Activated CD4-positive, alpha-beta T cell treated with anti-CD3 and anti-CD28 coated beads for 1 hour (primary cell): ENCODE measurements around the gene BMF.

Source experiments
- DNase-seq: peaks from one replicate; pipeline ENCODE4 v3.0.0-alpha.2; 2020

The BMF gene

GRCh38 chr15:40100947-40101905, 7.5 kb downstream of the BMF start:
- DNase-seq = no peak

DNA sequence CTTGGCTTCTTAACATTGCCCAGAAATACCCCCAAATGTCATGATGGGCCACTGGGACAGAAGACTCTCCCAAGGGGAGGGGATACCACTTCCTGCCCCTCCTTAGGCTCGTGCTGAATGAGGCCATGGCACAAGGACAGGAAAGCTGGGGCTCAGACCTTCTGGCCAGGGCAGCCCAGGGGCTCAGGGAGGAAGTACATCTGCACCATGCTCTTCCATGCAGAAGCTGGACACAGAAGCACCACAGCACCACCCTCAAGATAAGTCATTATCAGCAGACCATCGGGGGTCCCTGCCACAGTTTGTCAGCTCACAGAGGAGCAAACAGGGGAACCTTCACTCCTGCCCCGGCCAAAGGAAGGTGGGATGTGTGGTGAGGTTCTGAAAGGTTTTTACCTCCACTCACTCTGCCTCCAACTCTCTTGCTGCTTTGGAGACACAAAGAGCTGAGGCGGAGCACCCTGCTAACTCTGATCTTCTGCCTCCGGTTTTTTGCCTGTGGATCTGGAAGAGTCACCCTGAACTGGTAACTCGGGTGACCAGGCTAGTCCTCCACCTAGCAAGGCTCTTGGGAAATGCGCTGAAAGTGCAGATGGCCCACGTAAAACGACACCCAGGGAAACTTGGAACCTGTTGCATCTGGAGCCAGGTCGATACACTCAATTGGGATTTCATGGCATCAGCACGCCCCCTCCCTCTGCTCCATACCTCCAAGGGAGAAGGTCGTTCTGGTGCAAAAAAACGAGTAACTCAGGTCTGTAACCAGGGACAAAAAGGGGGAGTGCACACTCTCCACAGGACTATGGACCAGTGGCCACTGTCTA, 8.3 kb downstream of the BMF start:
- DNase-seq = no peak

DNA sequence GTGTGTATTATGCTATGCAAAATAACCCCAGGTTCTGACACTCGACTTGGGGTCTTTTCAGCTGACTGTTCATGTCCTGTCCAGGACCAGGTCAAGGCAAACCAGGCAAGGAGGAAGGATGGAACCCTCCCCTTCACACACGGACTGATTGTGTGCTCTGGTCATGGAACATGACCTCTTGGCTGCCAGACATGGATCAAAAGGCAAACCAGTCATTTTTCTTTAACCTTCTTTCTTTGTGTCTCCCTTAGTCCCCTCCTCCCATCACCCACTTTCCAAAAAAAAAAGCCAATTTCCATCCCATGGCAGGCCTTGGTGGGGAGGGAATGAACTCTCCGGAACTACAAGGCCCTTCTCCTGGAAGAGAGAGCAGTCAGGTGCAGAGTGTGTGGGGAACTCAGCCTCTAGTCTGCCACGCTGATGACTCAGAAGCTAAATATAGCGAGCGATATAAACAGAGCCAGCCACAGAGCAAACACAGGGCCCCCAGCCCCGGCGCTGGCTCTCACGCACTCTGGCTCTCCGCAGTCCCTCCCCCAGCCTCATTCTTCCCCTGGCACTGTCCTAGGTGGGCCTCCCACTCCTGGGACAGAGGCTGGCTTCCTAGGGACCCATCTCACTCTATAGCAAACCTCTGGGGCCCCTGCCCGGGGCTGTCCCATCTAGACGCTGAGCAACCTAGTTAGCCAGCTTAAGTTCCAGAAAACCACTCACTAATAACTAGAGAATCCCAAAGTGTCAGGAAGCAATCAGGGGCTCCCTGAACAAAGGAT, 10.0 kb downstream of the BMF start:
- DNase-seq = peak; percentile 47

- DNase-seq = no peak
These were observed 10.7 kb downstream of the BMF start for GRCh38 chr15:40097968-40098476.

GRCh38 chr15:40097096-40097967, 11.3 kb downstream of the BMF start:
- DNase-seq = no peak

GRCh38 chr15:40096094-40096891, 12.4 kb downstream of the BMF start:
- no peak for DNase-seq

DNA sequence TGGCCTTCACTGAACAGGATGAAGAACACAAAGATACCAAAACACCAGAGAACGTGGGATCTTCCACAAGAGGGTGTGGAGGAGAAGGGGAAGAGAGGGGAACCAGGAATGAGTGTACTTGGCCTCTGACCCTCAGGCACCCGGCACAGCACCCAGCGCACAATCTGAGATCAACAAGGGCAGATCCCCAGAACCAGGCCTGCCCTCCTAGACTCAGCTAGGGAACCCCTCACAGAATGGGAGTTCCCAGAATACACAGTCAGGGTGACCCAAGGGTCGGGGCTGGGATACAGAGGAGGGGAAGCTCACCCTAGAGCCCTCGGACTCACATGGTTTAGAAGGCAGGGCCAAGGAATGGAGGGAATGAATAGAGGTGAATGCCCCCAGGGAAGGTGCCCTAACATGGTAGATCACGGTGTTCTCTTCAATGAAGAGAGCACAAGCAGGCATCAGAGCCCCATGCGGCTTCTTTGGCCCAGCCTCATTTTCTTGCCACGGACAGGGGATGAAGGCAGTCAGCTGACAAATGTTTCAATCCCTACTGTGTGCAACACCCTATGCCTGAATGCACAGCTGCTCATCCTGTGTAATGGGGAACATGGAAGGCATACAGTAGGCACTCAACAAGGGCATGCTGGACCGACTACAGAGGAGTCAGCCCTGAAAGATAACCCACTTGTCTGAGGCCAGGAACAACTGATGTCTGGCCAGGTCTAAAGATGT, 13.1 kb downstream of the BMF start:
- no peak for DNase-seq

DNA sequence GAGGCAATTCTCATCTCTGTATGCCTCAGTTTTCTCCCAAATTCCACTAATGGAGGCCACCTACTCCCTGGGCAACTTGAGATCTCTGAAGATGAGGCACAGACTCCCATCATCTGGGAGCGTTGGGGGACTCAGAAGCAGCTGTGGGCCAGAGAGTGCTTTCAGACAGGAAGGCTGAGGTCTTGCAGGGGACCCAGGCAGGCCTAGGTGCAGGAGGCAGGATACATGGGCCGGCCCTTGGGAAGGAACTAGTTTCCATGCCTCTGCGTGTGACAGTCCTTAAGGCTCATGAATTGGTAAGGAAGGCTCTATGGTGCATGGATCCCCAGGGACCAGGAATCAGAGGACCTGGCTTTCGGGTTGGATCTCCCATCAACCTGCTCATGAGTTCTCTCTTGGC, 14.5 kb downstream of the BMF start:
- no peak for DNase-seq

- DNase-seq = no peak
These were observed 15.5 kb downstream of the BMF start for GRCh38 chr15:40092979-40093869.

DNA sequence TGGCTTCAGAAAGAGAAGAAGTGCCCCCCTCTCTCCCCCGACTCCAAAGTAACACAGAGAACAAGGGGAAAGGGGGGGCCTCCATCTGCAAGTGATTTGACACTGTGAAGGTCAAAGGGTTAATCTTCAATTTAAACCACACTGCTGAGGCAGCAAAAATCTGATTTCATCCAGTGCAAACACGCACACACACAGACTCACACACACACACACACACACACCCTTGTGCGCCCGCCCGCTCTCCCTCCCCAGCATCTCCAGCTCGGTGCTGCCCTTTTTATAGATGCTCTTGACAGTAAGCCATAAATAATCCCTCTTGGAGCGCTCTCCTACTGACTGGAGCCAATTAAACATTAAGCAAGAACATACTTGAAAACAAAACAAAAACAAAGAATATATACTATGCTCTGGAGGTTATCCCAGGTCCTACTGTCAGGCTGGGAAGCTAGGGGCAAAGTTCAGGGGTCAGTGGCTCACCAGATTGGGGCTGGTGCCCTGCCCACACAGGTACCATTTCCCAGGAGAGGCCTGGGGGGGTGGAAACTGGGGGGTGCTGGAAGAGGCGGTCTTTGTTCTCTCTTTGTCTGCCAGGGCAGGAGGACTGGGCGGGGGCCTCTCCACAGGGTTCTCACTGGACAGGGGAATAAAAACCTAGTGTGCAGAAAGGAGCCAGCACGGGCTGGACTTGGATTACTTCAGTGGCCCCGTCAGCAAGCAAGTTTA, 16.3 kb downstream of the BMF start:
- no peak for DNase-seq

DNA sequence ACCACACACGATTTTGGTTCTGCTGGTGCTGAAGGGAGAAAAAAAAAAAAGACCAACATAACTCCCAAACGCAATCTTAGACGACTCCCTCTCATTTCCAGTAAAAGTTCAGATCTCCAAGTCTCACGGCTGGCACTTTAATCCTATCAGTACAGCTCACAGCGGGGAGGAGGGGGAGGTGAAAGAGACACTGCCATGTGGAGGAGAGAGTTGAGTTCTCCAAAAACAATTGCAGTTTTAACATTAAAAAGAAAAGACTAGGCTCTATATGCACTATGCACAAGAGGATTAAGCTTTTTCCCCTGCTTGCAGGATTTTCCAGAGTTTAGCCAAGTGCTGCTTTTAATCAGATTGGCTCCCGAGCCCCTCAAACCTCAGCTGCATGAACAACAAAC, 16.8 kb downstream of the BMF start:
- DNase-seq = no peak

GRCh38 chr15:40090774-40091455, 17.8 kb downstream of the BMF start:
- DNase-seq = no peak

DNA sequence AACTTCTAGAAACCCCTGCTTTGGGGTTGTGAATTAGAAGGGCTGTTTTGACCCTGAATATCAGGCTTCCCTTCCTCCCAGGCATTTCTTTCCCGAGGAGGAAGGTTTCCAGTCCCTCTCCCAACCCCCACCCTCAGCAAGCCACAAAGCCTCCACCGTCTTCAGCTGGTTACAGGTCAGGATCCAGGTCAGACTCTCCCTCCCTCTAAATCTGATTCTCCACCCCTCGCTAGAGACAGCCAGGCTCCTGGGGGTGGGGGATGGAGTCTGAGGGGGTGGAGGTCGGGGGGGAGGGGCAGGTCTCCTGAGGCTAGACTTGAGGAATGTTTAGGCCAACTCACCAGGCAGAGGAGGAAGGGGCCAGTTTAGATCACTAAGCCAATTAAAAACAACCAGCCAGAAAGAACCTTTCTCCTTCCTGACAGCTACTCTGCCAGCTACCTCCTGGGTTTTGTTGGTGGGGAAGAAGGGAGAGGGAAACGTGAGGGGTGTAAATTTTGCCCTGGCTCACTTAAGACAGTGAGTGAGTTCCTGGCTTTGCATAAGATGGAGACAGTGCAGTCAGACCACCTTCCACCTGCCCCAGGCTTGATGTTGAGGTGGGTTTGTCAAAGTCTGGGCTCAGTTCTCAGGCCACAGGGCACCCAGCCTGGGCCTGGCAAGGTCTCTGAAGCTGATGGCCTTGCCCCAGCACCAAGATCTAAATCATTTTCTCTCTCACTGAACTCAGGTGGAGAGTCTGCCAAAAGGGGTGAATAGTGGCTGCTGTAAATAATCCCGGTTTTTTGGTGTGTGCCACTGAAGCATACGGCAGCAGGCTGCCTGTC, 19.5 kb downstream of the BMF start:
- DNase-seq = no peak

DNA sequence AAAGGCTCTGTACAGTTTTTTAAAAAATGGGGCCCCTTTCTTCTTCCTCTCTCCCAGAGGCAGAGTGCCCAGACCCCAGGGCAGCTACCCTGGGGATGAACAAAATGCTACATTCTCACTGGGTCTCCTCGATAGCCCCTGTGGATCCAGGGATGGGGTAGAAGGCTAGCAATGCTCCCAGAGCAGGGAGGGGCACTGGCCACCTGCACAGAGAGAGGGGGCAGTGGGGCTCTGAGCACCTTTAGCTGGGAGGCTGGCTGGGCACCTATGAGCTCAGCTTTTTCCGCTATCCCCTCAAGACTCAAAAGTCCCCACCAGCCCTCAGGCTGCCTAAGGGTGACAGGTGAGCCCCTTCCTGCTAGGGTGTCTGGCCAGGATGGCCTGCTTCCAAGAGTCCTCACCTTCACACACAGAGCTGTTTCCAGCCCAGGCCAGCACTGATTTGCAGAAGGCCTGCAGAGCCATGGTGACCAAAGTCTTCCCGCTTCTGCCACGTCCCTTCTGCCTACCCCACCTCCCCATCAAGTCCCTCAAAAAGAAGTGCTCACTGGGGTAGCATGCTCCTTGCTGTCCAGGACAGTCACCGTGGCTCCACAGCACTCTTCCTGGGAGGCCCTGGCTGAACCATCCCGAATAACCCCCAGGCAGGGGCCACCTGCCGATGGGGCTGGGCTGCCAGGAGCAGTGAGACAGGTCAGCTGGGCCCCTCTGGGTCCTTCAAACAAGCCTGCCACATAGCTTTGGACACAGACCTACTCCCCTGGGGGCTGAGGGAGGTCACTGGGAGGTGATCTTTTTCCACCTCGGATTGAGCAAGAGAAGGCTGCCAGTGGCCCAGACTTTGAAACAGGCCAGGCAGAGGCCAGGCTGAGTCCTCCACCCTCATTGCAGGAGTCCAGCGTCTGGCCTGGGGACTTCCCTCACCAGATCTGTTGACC, 20.4 kb downstream of the BMF start:
- DNase-seq = no peak

GRCh38 chr15:40087068-40087810, 21.4 kb downstream of the BMF start:
- DNase-seq = no peak
